ENCODE results near the gene MEF2C. TPM values are rescaled to one million over a fixed set of nuclear protein-coding genes. Genes with fewer than 3 reads are reported as not detected.

The MEF2C gene
- total RNA-seq, 1 experiment from 2014 or later = 171 TPM

DNA sequence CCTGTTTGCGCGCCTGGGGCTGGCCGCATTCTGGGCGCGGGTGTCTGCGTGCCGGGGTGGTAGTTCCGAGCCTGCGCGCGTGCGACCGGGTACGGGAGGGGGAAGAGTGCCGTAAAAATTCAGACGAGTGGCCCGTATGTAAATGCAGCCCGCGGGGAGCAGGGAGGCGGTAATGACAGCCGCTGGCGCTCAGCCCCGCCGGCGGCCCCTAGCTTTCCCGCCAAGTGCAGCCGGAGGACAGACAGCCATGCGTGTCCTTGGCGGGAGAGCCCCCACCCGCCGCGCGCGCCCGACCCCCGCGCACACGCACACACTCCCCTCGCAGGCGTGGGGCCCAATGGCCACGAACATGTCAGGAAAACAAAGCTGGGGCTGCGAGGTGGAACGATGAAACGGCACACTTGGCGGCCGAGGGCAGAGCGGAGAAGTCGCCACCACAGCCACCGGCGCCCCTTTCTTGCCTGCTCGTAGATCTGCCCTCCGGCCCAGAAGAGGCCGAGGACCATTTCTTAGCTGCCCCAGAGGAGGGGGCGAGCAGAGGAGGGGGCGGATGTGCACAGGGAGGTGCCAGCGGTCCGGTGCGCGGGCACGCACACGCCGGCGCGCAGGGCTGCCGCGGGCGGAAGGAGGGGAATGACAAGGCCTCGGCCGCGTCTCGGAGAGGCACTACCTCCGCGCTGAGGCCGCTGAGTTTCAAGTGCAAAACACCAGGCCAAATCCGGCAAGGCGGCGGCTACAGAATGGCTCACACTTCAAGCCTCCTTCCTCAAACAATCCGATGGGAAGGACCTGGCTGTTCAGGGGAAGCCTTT is 208.4 kb downstream of the MEF2C start:
- Histone ChIP-seq H3K9ac (ENCODE audit: low read length) (peak overlapping the region; percentile 83), H3K4me3 (ENCODE audit: low read length) (peak overlapping the region; percentile 80), H3K36me3 (ENCODE audit: insufficient read depth, low read length) (no peaks in the 10 kb centered on the region), H2AFZ (ENCODE audit: low read length) (peak overlapping the region; percentile 95), H3K4me1 (ENCODE audit: low read length) (peaks cover 51% of the 10 kb centered on the region), H3K9me2 (replicated peaks; ENCODE audit: insufficient read depth, low read length) (no peaks in the 10 kb centered on the region), H3K9me3 (ENCODE audit: low read length) (no peaks in the 10 kb centered on the region), H3K27me3 (ENCODE audit: low read length) (no peaks in the 10 kb centered on the region), H3K27ac (ENCODE audit: low read length) (peak overlapping the region; percentile 96), H3K79me2 (ENCODE audit: low read length) (no peaks in the 10 kb centered on the region), H4K20me1 (ENCODE audit: insufficient read depth, low read depth, low read length) (no peaks in the 10 kb centered on the region), H3K4me2 (ENCODE audit: low read depth, low read length, poor library complexity, severe bottlenecking) (peak overlapping the region; percentile 97)
- peak; percentile 94 for DNase-seq

DNA sequence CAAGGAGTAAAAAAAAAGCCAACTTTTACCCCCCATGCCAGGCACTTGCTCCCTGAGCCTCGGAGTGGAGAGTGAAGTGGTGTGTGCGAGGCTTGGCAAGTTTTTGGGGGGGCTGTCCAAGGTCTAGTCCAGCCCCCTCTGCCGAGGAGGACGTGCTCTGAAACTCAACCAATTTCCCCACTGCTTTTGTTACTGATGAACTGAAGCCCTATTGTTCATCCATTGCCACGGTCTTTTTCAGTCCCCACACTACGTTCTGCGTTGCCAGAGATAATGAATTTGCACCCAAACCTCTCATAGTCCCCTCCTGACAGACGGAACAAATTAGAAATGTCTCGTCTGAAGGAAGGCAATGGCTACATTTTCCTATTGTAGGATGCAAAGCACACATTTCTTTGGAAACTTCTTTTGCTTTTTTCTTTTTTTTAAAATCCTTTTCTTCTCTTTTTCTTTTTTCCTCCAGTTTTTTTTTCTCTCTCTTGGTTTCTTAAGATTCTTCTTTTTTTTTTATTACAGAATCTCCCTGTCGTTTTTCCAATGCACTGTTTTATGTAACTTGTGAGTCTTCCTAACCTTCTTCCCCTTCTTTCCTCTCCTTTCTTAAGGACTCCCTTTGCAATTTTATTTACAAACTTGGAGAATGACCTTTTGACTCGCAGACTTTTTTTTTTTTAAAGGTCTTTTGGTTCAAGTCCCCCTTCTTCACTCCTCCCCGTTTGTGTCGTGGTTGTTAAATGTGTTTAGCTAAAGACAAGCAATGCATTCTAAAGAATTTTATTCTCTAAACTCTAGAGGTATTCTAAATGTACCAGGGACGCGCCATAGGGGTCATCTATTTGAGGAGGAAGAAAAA is 209.5 kb downstream of the MEF2C start:
- H3K4me2 ChIP-seq (ENCODE audit: low read depth, low read length, poor library complexity, severe bottlenecking) = peak overlapping the region; percentile 97
- no peaks in the 10 kb centered on the region for H3K36me3 ChIP-seq (ENCODE audit: insufficient read depth, low read length)
- H3K27me3 ChIP-seq (ENCODE audit: low read length) = no peaks in the 10 kb centered on the region
- no peak for DNase-seq
- H3K79me2 ChIP-seq (ENCODE audit: low read length) = no peaks in the 10 kb centered on the region
- peak overlapping the region; percentile 95 for H2AFZ ChIP-seq (ENCODE audit: low read length)
- H3K4me1 ChIP-seq (ENCODE audit: low read length) = peaks cover 44% of the 10 kb centered on the region
- no peaks in the 10 kb centered on the region for H4K20me1 ChIP-seq (ENCODE audit: insufficient read depth, low read depth, low read length)
- peak overlapping the region; percentile 80 for H3K4me3 ChIP-seq (ENCODE audit: low read length)
- H3K27ac ChIP-seq (ENCODE audit: low read length) = peak overlapping the region; percentile 96; the same call in 1 of the 2 replicates
- no peaks in the 10 kb centered on the region for H3K9me3 ChIP-seq (ENCODE audit: low read length)
- H3K9me2 ChIP-seq (replicated peaks; ENCODE audit: insufficient read depth, low read length) = no peaks in the 10 kb centered on the region
- peak overlapping the region; percentile 83 for H3K9ac ChIP-seq (ENCODE audit: low read length)

DNA sequence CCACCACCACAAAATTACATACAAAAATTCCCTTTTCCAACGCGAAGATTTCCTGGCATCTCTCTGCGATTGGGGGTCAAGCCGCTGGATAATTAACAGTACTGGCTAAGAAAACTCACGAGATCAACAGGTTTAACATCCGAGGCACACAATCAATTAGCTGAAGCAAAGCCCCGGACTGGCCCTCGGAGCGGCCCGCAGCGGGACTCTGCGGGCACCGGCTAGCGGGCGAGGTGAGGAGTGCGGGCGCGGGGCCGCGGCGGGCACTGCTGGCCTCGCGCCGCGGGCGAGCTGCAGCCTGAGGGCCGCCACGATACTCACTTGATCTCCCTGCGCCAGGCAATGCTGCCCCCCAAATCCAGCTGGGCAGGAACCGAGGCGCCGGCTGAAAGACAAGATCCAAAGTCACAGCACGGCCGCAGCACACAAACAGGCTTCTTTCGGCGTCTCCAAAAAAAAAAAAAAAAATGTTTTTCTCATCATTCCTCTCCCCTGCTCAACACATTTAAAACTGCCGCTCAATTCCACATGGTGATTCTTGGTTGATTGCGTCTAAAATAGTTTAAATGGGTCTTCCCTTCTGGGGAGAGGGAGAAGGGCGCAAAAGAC is 210.2 kb downstream of the MEF2C start:
- H4K20me1 ChIP-seq (ENCODE audit: insufficient read depth, low read depth, low read length) = no peaks in the 10 kb centered on the region
- H3K9ac ChIP-seq (ENCODE audit: low read length) = no peak overlapping the region
- DNase-seq = no peak
- H3K4me1 ChIP-seq (ENCODE audit: low read length) = peaks cover 42% of the 10 kb centered on the region
- no peaks in the 10 kb centered on the region for H3K79me2 ChIP-seq (ENCODE audit: low read length)
- H3K4me3 ChIP-seq (ENCODE audit: low read length) = no peak overlapping the region
- H2AFZ ChIP-seq (ENCODE audit: low read length) = no peak overlapping the region
- H3K9me2 ChIP-seq (replicated peaks; ENCODE audit: insufficient read depth, low read length) = no peaks in the 10 kb centered on the region
- H3K36me3 ChIP-seq (ENCODE audit: insufficient read depth, low read length) = no peaks in the 10 kb centered on the region
- H3K27me3 ChIP-seq (ENCODE audit: low read length) = no peaks in the 10 kb centered on the region
- no peak overlapping the region for H3K4me2 ChIP-seq (ENCODE audit: low read depth, low read length, poor library complexity, severe bottlenecking)
- H3K27ac ChIP-seq (ENCODE audit: low read length) = no peak overlapping the region
- H3K9me3 ChIP-seq (ENCODE audit: low read length) = no peaks in the 10 kb centered on the region

DNA sequence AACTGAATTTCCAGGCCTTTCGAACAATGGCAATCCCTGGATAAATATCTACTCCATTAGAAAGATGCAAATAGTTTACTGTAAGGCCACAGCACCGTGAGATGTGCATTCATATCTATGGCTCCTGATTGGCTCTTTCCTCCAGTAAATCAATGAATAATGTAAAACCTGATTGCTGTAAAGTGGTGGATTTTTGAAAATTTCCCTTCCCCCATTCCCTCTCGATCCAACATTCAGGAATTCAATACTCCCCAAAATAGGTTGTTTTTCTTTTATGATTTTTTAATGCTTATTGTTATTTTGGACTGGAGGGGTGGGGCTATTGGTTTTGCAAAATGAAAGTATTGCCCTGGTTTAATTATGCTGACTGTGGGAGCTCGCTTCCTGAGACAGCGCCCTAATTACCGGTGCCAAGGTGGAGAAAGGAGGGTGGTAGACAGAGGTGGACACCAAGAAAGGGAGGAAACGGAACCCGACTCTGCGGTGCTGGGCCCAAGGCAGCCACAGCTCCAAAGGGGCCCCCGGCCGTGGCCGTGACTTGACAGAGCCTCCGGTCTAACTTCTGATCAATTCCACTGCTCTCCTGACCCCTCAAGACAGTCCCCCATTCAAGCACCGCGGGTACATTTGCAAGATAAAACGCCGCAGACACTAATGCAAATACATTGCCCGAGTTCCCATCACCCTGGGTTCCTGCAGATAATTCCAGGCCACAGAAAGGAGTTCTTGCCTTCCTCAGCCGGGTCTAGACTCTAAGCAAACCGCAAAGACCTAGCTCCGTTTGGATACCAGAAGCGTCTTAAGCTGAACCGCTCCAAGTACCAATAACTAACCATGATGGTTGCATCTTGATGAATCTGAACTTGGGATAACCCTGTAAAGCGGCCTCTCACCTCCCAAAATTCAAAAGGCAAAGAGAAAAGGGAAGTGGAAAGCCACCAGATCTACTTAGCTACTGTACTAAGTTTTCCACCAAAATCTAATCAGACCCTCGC is 211.2 kb downstream of the MEF2C start:
- H3K9ac ChIP-seq (ENCODE audit: low read length) = no peak overlapping the region
- H3K4me3 ChIP-seq (ENCODE audit: low read length) = no peak overlapping the region
- no peak for DNase-seq
- no peaks in the 10 kb centered on the region for H4K20me1 ChIP-seq (ENCODE audit: insufficient read depth, low read depth, low read length)
- no peaks in the 10 kb centered on the region for H3K9me3 ChIP-seq (ENCODE audit: low read length)
- H3K36me3 ChIP-seq (ENCODE audit: insufficient read depth, low read length) = no peaks in the 10 kb centered on the region
- H3K4me2 ChIP-seq (ENCODE audit: low read depth, low read length, poor library complexity, severe bottlenecking) = no peak overlapping the region
- H3K79me2 ChIP-seq (ENCODE audit: low read length) = no peaks in the 10 kb centered on the region
- H3K4me1 ChIP-seq (ENCODE audit: low read length) = peaks cover 41% of the 10 kb centered on the region
- no peak overlapping the region for H2AFZ ChIP-seq (ENCODE audit: low read length)
- H3K27ac ChIP-seq (ENCODE audit: low read length) = no peak overlapping the region
- H3K27me3 ChIP-seq (ENCODE audit: low read length) = no peaks in the 10 kb centered on the region
- no peaks in the 10 kb centered on the region for H3K9me2 ChIP-seq (replicated peaks; ENCODE audit: insufficient read depth, low read length)

- no peaks in the 10 kb centered on the region for H4K20me1 ChIP-seq (ENCODE audit: insufficient read depth, low read depth, low read length)
- DNase-seq = no peak
- no peaks in the 10 kb centered on the region for H3K9me2 ChIP-seq (replicated peaks; ENCODE audit: insufficient read depth, low read length)
- H3K4me3 ChIP-seq (ENCODE audit: low read length) = no peak overlapping the region
- H3K9me3 ChIP-seq (ENCODE audit: low read length) = no peaks in the 10 kb centered on the region
- H3K4me2 ChIP-seq (ENCODE audit: low read depth, low read length, poor library complexity, severe bottlenecking) = no peak overlapping the region
- no peak overlapping the region for H3K9ac ChIP-seq (ENCODE audit: low read length)
- H3K27me3 ChIP-seq (ENCODE audit: low read length) = no peaks in the 10 kb centered on the region
- H3K79me2 ChIP-seq (ENCODE audit: low read length) = no peaks in the 10 kb centered on the region
- no peak overlapping the region for H3K27ac ChIP-seq (ENCODE audit: low read length)
- H3K4me1 ChIP-seq (ENCODE audit: low read length) = peaks cover 42% of the 10 kb centered on the region
- H3K36me3 ChIP-seq (ENCODE audit: insufficient read depth, low read length) = no peaks in the 10 kb centered on the region
- H2AFZ ChIP-seq (ENCODE audit: low read length) = no peak overlapping the region
Measured at GRCh38 chr5:88671106-88671504, 211.9 kb downstream of the MEF2C start.

- Histone ChIP-seq H2AFZ (ENCODE audit: low read length) (no peak overlapping the region), H3K9me2 (replicated peaks; ENCODE audit: insufficient read depth, low read length) (no peaks in the 10 kb centered on the region), H4K20me1 (ENCODE audit: insufficient read depth, low read depth, low read length) (no peaks in the 10 kb centered on the region), H3K27ac (ENCODE audit: low read length) (no peak overlapping the region), H3K27me3 (ENCODE audit: low read length) (no peaks in the 10 kb centered on the region), H3K36me3 (ENCODE audit: insufficient read depth, low read length) (no peaks in the 10 kb centered on the region), H3K4me3 (ENCODE audit: low read length) (no peak overlapping the region), H3K4me2 (ENCODE audit: low read depth, low read length, poor library complexity, severe bottlenecking) (no peak overlapping the region), H3K9ac (ENCODE audit: low read length) (no peak overlapping the region), H3K4me1 (ENCODE audit: low read length) (peaks cover 43% of the 10 kb centered on the region), H3K9me3 (ENCODE audit: low read length) (no peaks in the 10 kb centered on the region), H3K79me2 (ENCODE audit: low read length) (no peaks in the 10 kb centered on the region)
- DNase-seq = no peak
Measured at GRCh38 chr5:88670461-88670860, 212.5 kb downstream of the MEF2C start.

GRCh38 chr5:88669371-88670050 is 213.5 kb downstream of the MEF2C start:
- Histone ChIP-seq H3K9me2 (replicated peaks; ENCODE audit: insufficient read depth, low read length) (no peaks in the 10 kb centered on the region), H4K20me1 (ENCODE audit: insufficient read depth, low read depth, low read length) (no peaks in the 10 kb centered on the region), H3K27ac (ENCODE audit: low read length) (no peak overlapping the region), H2AFZ (ENCODE audit: low read length) (no peak overlapping the region), H3K4me2 (ENCODE audit: low read depth, low read length, poor library complexity, severe bottlenecking) (no peak overlapping the region), H3K4me3 (ENCODE audit: low read length) (no peak overlapping the region), H3K9ac (ENCODE audit: low read length) (no peak overlapping the region), H3K79me2 (ENCODE audit: low read length) (no peaks in the 10 kb centered on the region), H3K9me3 (ENCODE audit: low read length) (no peaks in the 10 kb centered on the region), H3K4me1 (ENCODE audit: low read length) (peaks cover 33% of the 10 kb centered on the region), H3K27me3 (ENCODE audit: low read length) (no peaks in the 10 kb centered on the region), H3K36me3 (ENCODE audit: insufficient read depth, low read length) (no peaks in the 10 kb centered on the region)
- no peak for DNase-seq
